SK-N-SH (cell line): ENCODE measurements around the gene GUF1. TPM values are rescaled to one million over a fixed set of nuclear protein-coding genes. Genes with fewer than 3 reads are reported as not detected.

Experiments used
- CTCF ChIA-PET: fragments of 300-600, 350-600 bp; formaldehyde crosslinking; extraction: SDS; loops from one replicate; lab custom pipeline; 2021; lab: Yijun Ruan, JAX
- POLR2A ChIA-PET: fragments of 350-600 bp; sonication (Branson Sonifier 250); formaldehyde crosslinking; extraction: SDS; loops from one replicate; lab custom pipeline; 2020; ENCODE audit warnings: antibody characterized with exemption, inconsistent platforms; lab: Yijun Ruan, JAX
- DNase-seq: peaks from one replicate; pipeline ENCODE4 v3.0.0; 2012
- H2AFZ ChIP-seq: fragments of 200-600 bp; sonication (generic); 2 replicates; pipeline ENCODE4 v1.8.1; 2016; ENCODE audit warnings: antibody characterized with exemption, mild to moderate bottlenecking, low read depth
- H3F3A ChIP-seq: fragments of 200-600 bp; sonication (generic); replicated peaks from 2 replicates; pipeline ENCODE3; 2016; ENCODE audit warnings: antibody characterized with exemption, mild to moderate bottlenecking; ENCODE audit not compliant: insufficient read depth
- H3K27ac ChIP-seq, 2 experiments: fragments of 200-500 bp in 1 of 2; fragments of 200-600 bp in 1 of 2; sonication (Bioruptor generic) in 1 of 2; sonication (generic), shearing (Covaris generic) in 1 of 2; 2 replicates each; pipeline versions ENCODE4 v1.5.1 to v1.6.1; 2014 to 2016; ENCODE audit warnings: low read depth in 2 of 2, inconsistent platforms in 1 of 2, low read length in 1 of 2, mild to moderate bottlenecking in 1 of 2, mixed read lengths in 1 of 2
- H3K27me3 ChIP-seq: fragments of 200-600 bp; sonication (generic), shearing (Covaris generic); 2 replicates; pipeline ENCODE4 v1.6.1; 2016; ENCODE audit warnings: mixed run types; ENCODE audit not compliant: insufficient read depth
- H3K36me3 ChIP-seq, 2 experiments: fragments of 200-500 bp in 1 of 2; fragments of 200-600 bp in 1 of 2; sonication (Bioruptor generic) in 1 of 2; sonication (generic) in 1 of 2; replicated peaks in 1 of 2; 2 replicates each; pipeline versions ENCODE3 to v1.5.1; 2014 to 2016; ENCODE audit warnings: low read length in 1 of 2, mild to moderate bottlenecking in 1 of 2; ENCODE audit not compliant: insufficient read depth in 2 of 2, control insufficient read depth in 1 of 2
- H3K4me1 ChIP-seq, 2 experiments: fragments of 200-500 bp in 1 of 2; fragments of 200-600 bp in 1 of 2; sonication (Bioruptor generic) in 1 of 2; sonication (generic), shearing (Covaris generic) in 1 of 2; 2 replicates each; pipeline versions ENCODE4 v1.5.1 to v1.6.1; 2014 to 2016; ENCODE audit warnings: low read depth in 1 of 2, low read length in 1 of 2, mixed run types in 1 of 2; ENCODE audit not compliant: insufficient read depth in 2 of 2, control insufficient read depth in 1 of 2
- H3K4me2 ChIP-seq: fragments of 200-600 bp; sonication (generic), shearing (Covaris generic); 2 replicates; pipeline ENCODE4 v1.6.1; 2017; ENCODE audit warnings: mixed run types
- H3K4me3 ChIP-seq, 2 experiments: fragments of 200-500 bp in 1 of 2; fragments of 200-600 bp in 1 of 2; sonication (Bioruptor generic) in 1 of 2; sonication (generic), shearing (Covaris generic) in 1 of 2; 2 replicates each; pipeline versions ENCODE4 v1.5.1 to v1.8.1; 2014 to 2016; ENCODE audit warnings: low read depth in 2 of 2, inconsistent platforms in 1 of 2, low read length in 1 of 2, mild to moderate bottlenecking in 1 of 2, mixed read lengths in 1 of 2, moderate library complexity in 1 of 2
- H3K79me2 ChIP-seq: fragments of 200-600 bp; sonication (generic); 2 replicates; pipeline ENCODE4 v1.8.1; 2017; ENCODE audit warnings: mild to moderate bottlenecking; ENCODE audit not compliant: insufficient read depth
- H3K9ac ChIP-seq: fragments of 200-600 bp; sonication (generic); 2 replicates; pipeline ENCODE4 v1.6.1; 2017; ENCODE audit warnings: mixed run types
- H3K9me2 ChIP-seq: fragments of 200-600 bp; sonication (generic); 2 replicates; pipeline ENCODE4 v1.6.1; 2017; ENCODE audit warnings: mixed run types
- H3K9me3 ChIP-seq: fragments of 200-600 bp; sonication (generic); 2 replicates; pipeline ENCODE4 v1.6.1; 2017; ENCODE audit warnings: mixed run types, mild to moderate bottlenecking, moderate library complexity
- H4K20me1 ChIP-seq: fragments of 200-600 bp; sonication (generic); 2 replicates; pipeline ENCODE4 v1.6.1; 2017; ENCODE audit warnings: mild to moderate bottlenecking, mixed run types; ENCODE audit not compliant: insufficient read depth
- CTCF ChIP-seq: fragments of 200-600 bp; sonication (generic); IDR thresholded peaks from 2 replicates; pipeline ENCODE4 v1.6.1; 2017; ENCODE audit warnings: antibody characterized with exemption, mild to moderate bottlenecking, moderate library complexity
- EP300 ChIP-seq, 2 experiments: IDR thresholded peaks; 2 replicates each; pipeline versions ENCODE4 v1.4.0 to v1.6.1; 2012; ENCODE audit warnings: borderline replicate concordance in 1 of 2, low read depth in 1 of 2, low read length in 1 of 2
- EZH2phosphoT487 ChIP-seq: fragments of 200-600 bp; sonication (generic); IDR thresholded peaks from 2 replicates; pipeline ENCODE4 v1.6.1; 2017; ENCODE audit warnings: low read depth, mixed run types, mild to moderate bottlenecking, antibody characterized with exemption, moderate library complexity, borderline replicate concordance
- FOSL2 ChIP-seq: IDR thresholded peaks from 2 replicates; pipeline ENCODE4 v1.4.0; 2012; ENCODE audit warnings: low read depth, mild to moderate bottlenecking, moderate library complexity, borderline replicate concordance
- FOXJ3 ChIP-seq: sonication (generic); formaldehyde crosslinking; IDR thresholded peaks from 2 replicates; pipeline ENCODE4 v1.5.1; 2020; ENCODE audit warnings: mild to moderate bottlenecking, missing genetic modification reagents
- FOXM1 ChIP-seq: IDR thresholded peaks from 2 replicates; pipeline ENCODE4 v1.4.0; 2012; ENCODE audit warnings: low read depth, mild to moderate bottlenecking
- MAX ChIP-seq: IDR thresholded peaks from 2 replicates; pipeline ENCODE4 v1.4.0; 2012; ENCODE audit warnings: low read depth
- MXI1 ChIP-seq: IDR thresholded peaks from 2 replicates; pipeline ENCODE4 v1.6.1; 2012; ENCODE audit warnings: mild to moderate bottlenecking, low read depth, low read length, improper control_type of control experiment
- NRF1 ChIP-seq: IDR thresholded peaks from 2 replicates; pipeline ENCODE4 v1.6.1; 2012; ENCODE audit warnings: low read depth, mild to moderate bottlenecking, low read length
- PBX3 ChIP-seq: IDR thresholded peaks from 2 replicates; pipeline ENCODE4; 2012
- POLR2AphosphoS5 ChIP-seq: IDR thresholded peaks from 2 replicates; pipeline ENCODE4 v1.6.1; 2012; ENCODE audit warnings: low read depth, low read length
- RAD21 ChIP-seq: IDR thresholded peaks from 2 replicates; pipeline ENCODE4 v1.6.1; 2012; ENCODE audit warnings: mild to moderate bottlenecking, low read length
- RXRA ChIP-seq: IDR thresholded peaks from 2 replicates; pipeline ENCODE4 v1.4.0; 2012; ENCODE audit warnings: low read depth, mild to moderate bottlenecking, borderline replicate concordance
- SMC3 ChIP-seq: IDR thresholded peaks from 2 replicates; pipeline ENCODE4 v1.6.1; 2012; ENCODE audit warnings: low read depth, low read length, improper control_type of control experiment
- TCF12 ChIP-seq: IDR thresholded peaks from 2 replicates; pipeline ENCODE4 v1.4.0; 2012
- USF2 ChIP-seq: fragments of 150-350 bp; IDR thresholded peaks from 2 replicates; pipeline ENCODE4 v1.6.1; 2017; ENCODE audit warnings: antibody characterized with exemption, low read length, low read depth, borderline replicate concordance
- YY1 ChIP-seq: IDR thresholded peaks from 2 replicates; pipeline ENCODE4 v1.4.0; 2012; ENCODE audit warnings: low read depth, mild to moderate bottlenecking
- ZBTB33 ChIP-seq: IDR thresholded peaks from 2 replicates; pipeline ENCODE4 v1.4.0; 2012; ENCODE audit warnings: low read depth, borderline replicate concordance
- WGBS: methylation state at CpG from one replicate; pipeline ENCODE4 v1.1.6; 2017; ENCODE audit warnings: low lambda C conversion rate; 5-methylcytosine and 5-hydroxymethylcytosine counted together
- polyA plus RNA-seq, 3 experiments: library from polyadenylated mRNA; depleted of rRNA; stranded (reverse); fragments of >200 nt; gene quantifications; 2 replicates each; pipeline ENCODE4 v1.2.3, GENCODE V29; 2012

The GUF1 gene
- polyA plus RNA-seq, 1 of the 3 experiments (the other 2 are of a cell fraction): 6.3 TPM

GRCh38 chr4:44671636-44672035 lies 6.6 kb upstream of the GUF1 start (continued):
- TF ChIP-seq RAD21: no peak
- TF ChIP-seq, all 33 proteins: peak for 0

GRCh38 chr4:44674471-44674870 lies 3.7 kb upstream of the GUF1 start:
- CTCF ChIA-PET: no interaction called here
- peaks cover 11% of the 10 kb centered on the region for H3K79me2 ChIP-seq
- H3K9me3 ChIP-seq: no peaks in the 10 kb centered on the region
- H2AFZ ChIP-seq: 0 out of 2 replicates have a peak overlapping the region, but pooled peaks have one; percentile 4
- H3K36me3 ChIP-seq: no peaks in the 10 kb centered on the region
- TF ChIP-seq CTCF: peak; percentile 35
- peak; percentile 57 for TF ChIP-seq RAD21
- TF ChIP-seq EP300 (IDR thresholded peaks at IDR 0.05; ENCODE audit: borderline replicate concordance in 1 of 2, low read depth in 1 of 2, low read length in 1 of 2): no peak
- POLR2A ChIA-PET: no interaction called here
- H3K9ac ChIP-seq: no peak overlapping the region
- 72% methylated on average over 1 of the region's 1 CpG for WGBS
- H3K4me3 ChIP-seq: no peak overlapping the region
- H3K4me1 ChIP-seq: peaks cover 0 to 5% of the 10 kb centered on the region in 2 experiments; a peak in 2 of 4 replicates
- no peaks in the 10 kb centered on the region for H3K9me2 ChIP-seq
- no peaks in the 10 kb centered on the region for H4K20me1 ChIP-seq
- H3K4me2 ChIP-seq: no peak overlapping the region
- H3F3A ChIP-seq: no peaks in the 10 kb centered on the region
- H3K27me3 ChIP-seq: no peaks in the 10 kb centered on the region
- H3K27ac ChIP-seq: no peak overlapping the region
- no peak for DNase-seq

- POLR2A ChIA-PET: no interaction called here
- Histone ChIP-seq H3K27ac (no peak overlapping the region), H2AFZ (no peak overlapping the region), H3K9me3 (no peaks in the 10 kb centered on the region), H3K4me3 (no peak overlapping the region), H3K79me2 (peaks cover 20% of the 10 kb centered on the region), H3K9ac (no peak overlapping the region), H3K4me2 (no peak overlapping the region), H3K36me3 (no peaks in the 10 kb centered on the region), H3F3A (no peaks in the 10 kb centered on the region), H3K9me2 (no peaks in the 10 kb centered on the region), H3K4me1 (peaks cover 0 to 14% of the 10 kb centered on the region in 2 experiments; a peak in 2 of 4 replicates), H4K20me1 (no peaks in the 10 kb centered on the region), H3K27me3 (no peaks in the 10 kb centered on the region)
- TF ChIP-seq POLR2AphosphoS5 (no peak), TCF12 (no peak), ZBTB33 (no peak), MAX (no peak), YY1 (no peak), PBX3 (no peak), FOSL2 (no peak), EZH2phosphoT487 (no peak), NRF1 (no peak), RXRA (no peak), MXI1 (no peak), FOXJ3 (CRISPR knock-in tag) (no peak), EP300 (IDR thresholded peaks at IDR 0.05; ENCODE audit: borderline replicate concordance in 1 of 2, low read depth in 1 of 2, low read length in 1 of 2) (no peak), FOXM1 (no peak), SMC3 (no peak), RAD21 (no peak), USF2 (no peak)
- no peak for DNase-seq
- CTCF ChIA-PET: interaction anchor here (1.3 kb wide), 1 partner anchor 40 kb away, joined by 3 read pairs; no protein-coding TSS in a partner anchor
- WGBS: 52% methylated on average over 5 of the region's 5 CpGs
These were observed 2.9 kb upstream of the GUF1 start for GRCh38 chr4:44675366-44675765.
